Mesodermal cell (in vitro differentiated cells): Measurements from ENCODE around the gene APEX2.

Experiments
- H3K27ac ChIP-seq: 2 replicates; pipeline ENCODE4 v1.7.0; 2013; ENCODE audit warnings: mild to moderate bottlenecking, low read depth, low read length, moderate library complexity; ENCODE audit not compliant: severe bottlenecking
- H3K36me3 ChIP-seq: 2 replicates; pipeline ENCODE4 v1.7.1; 2013; ENCODE audit warnings: mild to moderate bottlenecking, low read length, moderate library complexity; ENCODE audit not compliant: control insufficient read depth, insufficient read depth
- H3K4me1 ChIP-seq: one replicate; pipeline ENCODE4 v1.7.1; 2013; ENCODE audit warnings: mild to moderate bottlenecking, low read length; ENCODE audit not compliant: insufficient read depth, control insufficient read depth, poor library complexity, severe bottlenecking
- H3K4me3 ChIP-seq: 2 replicates; pipeline ENCODE4 v1.7.0; 2013; ENCODE audit warnings: low read length, control low read depth, mild to moderate bottlenecking; ENCODE audit not compliant: insufficient read depth, poor library complexity, severe bottlenecking; ENCODE audit errors: extremely low read depth
- H3K9me3 ChIP-seq: 2 replicates; pipeline ENCODE4 v1.7.1; 2013; ENCODE audit warnings: mild to moderate bottlenecking, low read length, moderate library complexity; ENCODE audit not compliant: control insufficient read depth
- WGBS, 2 experiments: methylation state at CpG; one replicate each; pipeline ENCODE4 v1.1.5; 2013; ENCODE audit warnings: missing lambda C conversion rate in 2 of 2; ENCODE audit not compliant: insufficient coverage in 2 of 2; 5-methylcytosine and 5-hydroxymethylcytosine counted together

APEX2 gene

DNA sequence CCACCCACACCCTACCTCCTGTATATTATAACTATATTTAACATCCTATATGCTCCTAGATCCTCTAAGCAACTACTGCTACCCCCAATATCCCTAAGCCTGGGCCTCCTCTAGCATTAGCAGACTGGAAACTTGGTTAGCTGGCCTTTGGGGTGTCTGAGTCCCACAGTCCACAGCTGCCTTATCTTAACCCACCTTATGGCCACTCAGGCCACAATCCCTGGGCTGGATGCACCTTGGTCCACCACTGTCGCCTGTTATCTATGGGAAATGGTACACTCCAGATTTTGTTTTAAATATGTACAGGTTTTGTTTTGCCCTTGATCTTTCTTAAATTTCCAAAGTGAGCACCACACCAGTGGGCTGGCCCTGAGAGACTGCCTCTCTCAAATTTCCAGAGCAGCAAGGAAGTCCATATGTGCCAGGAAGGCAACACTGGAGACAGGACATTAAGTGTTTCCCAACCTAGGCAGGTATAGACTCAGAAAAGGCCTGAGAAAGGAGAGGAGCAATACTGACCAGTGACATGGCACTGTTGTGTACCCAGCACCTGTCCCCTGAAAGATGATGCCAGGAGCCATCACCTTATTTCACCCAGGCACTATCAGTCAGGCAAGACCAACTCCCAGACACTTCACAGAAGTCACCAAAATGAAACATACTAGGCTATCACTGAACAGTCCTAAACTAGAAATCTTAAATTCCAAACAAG, 7.1 kb upstream of the APEX2 start:
- no peak overlapping the region for H3K27ac ChIP-seq
- no peaks in the 10 kb centered on the region for H3K36me3 ChIP-seq
- no peak overlapping the region for H3K4me3 ChIP-seq
- no peaks in the 10 kb centered on the region for H3K9me3 ChIP-seq
- no peaks in the 10 kb centered on the region for H3K4me1 ChIP-seq
- no CpG with 5 or more reads among the region's 1 CpG for WGBS, 2 experiments

DNA sequence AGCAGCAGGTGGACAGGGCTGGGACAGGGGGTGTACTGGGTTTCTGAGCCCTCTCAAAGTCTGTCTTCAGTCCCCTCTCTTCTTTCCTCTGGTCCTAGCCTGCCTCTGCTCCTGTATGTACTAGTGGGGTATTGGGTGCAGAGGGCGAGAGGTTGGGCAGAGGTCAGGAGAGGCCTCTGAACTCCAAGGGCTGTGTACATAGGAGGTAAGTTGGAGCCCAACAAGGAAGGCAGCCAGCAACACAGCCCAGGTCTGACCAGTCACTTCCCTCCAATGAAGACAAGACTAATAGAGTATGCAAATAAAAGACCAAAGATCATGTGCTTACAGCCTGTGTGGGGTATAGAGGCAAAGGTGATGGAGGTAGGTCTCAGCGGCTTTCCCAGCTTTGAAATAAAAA, 6.1 kb upstream of the APEX2 start, which contains the start of gene PFKFB1:
PFKFB1 (minus strand) TSS at position 90 of the 400 bp plus-strand sequence. CDS start 181 bp downstream, outside the sequence.
- H3K9me3 ChIP-seq: no peaks in the 10 kb centered on the region
- no peak within 1 kb of the TSS for H3K27ac ChIP-seq
- no peaks in the 10 kb centered on the region for H3K4me1 ChIP-seq
- no CpG with 5 or more reads among the region's 2 CpGs for WGBS, 2 experiments
- no peaks in the 10 kb centered on the region for H3K36me3 ChIP-seq
- no peak within 1 kb of the TSS for H3K4me3 ChIP-seq

DNA sequence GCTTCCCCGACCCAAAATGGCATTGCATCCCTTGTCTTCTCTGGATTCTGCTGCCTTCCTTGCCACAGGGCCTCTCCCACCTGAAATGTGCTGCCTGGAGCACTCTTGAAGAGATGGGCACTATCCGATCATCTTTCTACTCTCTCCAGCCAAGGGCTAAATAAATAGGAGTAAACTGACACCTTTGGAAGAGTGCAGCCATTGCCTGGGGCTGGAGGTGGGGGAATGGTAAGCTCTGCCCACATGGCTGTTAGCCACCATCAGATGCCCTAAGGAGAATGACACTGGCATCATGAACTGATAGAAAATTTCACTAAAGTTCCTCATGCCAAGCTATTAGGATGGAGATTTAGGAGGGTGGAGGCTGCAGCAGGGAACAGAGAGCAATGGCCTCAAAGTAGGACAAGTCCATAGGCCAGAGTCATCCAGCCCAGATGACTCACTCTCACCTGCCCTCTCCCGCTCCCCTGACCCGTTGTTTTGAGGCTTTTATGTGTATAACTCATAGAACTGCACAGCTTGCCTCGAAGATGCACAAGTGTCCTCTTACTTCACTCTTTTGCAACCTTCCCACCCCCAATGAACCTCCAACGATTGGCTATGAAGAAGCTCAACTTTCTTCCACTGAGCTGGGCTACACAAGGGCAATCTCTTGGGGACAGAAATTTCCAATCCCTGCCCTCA, 5.4 kb upstream of the APEX2 start:
- no peak overlapping the region for H3K27ac ChIP-seq
- H3K9me3 ChIP-seq: no peaks in the 10 kb centered on the region
- no peak overlapping the region for H3K4me3 ChIP-seq
- 80% methylated on average over 1 to 2 of the region's 6 CpGs for WGBS, 2 experiments
- no peaks in the 10 kb centered on the region for H3K4me1 ChIP-seq
- no peaks in the 10 kb centered on the region for H3K36me3 ChIP-seq

DNA sequence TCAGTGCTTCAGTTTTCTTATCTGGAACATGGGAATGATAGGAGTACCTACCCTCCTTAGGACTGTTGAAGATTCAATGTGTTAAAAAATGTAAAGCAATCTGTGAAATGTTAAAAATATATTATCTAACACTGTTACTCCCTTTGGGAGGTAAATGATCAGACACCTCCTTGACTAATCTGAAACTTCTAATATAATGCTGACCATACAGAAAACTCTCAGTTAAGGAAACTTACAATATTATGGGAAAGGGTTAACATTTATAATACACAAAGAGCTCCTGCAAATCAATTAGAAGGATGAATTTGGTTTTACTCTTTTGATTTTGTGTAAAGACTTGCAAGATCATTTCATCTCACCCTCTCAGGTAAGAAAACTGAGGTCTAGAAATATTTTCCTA, 4.5 kb upstream of the APEX2 start:
- H3K9me3 ChIP-seq: no peaks in the 10 kb centered on the region
- H3K4me3 ChIP-seq: no peak overlapping the region
- H3K27ac ChIP-seq: no peak overlapping the region
- H3K36me3 ChIP-seq: no peaks in the 10 kb centered on the region
- H3K4me1 ChIP-seq: no peaks in the 10 kb centered on the region

DNA sequence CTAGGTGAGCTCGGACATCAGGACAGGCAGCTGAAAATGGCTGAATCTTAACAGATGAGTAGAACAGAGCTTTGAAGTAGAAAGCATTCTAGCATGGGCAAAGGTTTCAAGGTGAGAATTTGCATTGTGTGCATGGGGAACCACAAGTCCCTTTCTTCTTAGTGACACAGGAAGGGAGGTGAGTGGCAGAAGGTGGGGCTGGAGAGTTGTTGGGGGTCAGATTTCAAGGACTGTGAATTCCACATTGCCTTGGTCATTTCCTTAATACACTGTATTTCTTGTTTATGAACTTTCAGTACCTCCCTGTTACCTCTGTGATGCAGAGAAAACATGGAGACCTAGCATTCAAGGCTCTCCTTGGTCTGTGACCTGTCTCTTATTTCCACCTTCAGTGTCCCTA, 4.1 kb downstream of the APEX2 start:
- Histone ChIP-seq H3K9me3 (no peaks in the 10 kb centered on the region), H3K36me3 (peaks cover 41% of the 10 kb centered on the region), H3K4me3 (no peak overlapping the region), H3K4me1 (peaks cover 7% of the 10 kb centered on the region), H3K27ac (no peak overlapping the region)
- WGBS, 2 experiments: no CpG with 5 or more reads among the region's 1 CpG

DNA sequence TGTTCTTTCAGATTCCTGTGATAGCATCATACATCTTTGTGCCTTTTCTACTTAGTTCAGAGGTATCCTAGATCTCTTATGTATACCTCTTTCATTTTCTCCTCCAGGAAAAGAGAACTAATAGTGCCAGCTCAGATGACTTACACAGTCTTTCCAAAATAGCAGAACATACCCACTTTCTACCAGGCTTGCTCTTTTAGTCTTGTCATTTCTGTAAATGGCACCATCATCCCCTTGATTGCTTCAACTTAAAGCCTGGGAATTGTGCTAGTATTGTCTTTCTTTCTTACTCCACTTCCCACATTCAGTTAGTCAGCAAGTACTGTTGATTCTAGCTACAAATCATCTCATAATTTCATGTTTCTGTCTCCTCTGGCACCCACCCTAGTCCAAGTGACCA, 5.1 kb downstream of the APEX2 start:
- Histone ChIP-seq H3K4me1 (peaks cover 7% of the 10 kb centered on the region), H3K4me3 (no peak overlapping the region), H3K36me3 (peaks cover 41% of the 10 kb centered on the region), H3K27ac (no peak overlapping the region), H3K9me3 (no peaks in the 10 kb centered on the region)

DNA sequence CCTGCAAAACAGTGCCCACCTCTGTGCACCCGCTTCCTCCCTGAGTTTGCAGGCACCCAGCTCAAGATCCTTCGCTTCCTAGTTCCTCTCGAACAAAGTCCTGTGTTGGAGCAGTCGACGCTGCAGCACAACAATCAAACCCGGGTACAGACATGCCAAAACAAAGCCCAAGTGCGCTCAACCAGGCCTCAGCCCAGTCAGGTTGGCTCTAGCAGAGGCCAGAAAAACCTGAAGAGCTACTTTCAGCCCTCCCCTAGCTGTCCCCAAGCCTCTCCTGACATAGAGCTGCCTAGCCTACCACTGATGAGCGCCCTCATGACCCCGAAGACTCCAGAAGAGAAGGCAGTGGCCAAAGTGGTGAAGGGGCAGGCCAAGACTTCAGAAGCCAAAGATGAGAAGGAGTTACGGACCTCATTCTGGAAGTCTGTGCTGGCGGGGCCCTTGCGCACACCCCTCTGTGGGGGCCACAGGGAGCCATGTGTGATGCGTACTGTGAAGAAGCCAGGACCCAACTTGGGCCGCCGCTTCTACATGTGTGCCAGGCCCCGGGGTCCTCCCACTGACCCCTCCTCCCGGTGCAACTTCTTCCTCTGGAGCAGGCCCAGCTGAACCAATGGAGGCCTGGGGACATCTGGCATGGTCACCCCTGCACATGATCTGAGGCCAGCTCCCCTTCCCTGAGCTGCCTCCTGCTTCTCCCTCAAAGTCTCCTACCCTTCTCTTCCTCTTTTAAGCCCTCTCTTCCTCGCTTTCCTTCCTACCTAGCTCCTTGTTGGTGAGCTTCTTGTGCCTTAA, 6.9 kb downstream of the APEX2 start:
- whole genome bisulfite sequencing, 2 experiments: 97 to 98% methylated on average over 8 to 11 of the region's 18 CpGs
- Histone ChIP-seq H3K9me3 (no peaks in the 10 kb centered on the region), H3K36me3 (peaks cover 41% of the 10 kb centered on the region), H3K27ac (no peak overlapping the region), H3K4me1 (peaks cover 4% of the 10 kb centered on the region), H3K4me3 (no peak overlapping the region)

DNA sequence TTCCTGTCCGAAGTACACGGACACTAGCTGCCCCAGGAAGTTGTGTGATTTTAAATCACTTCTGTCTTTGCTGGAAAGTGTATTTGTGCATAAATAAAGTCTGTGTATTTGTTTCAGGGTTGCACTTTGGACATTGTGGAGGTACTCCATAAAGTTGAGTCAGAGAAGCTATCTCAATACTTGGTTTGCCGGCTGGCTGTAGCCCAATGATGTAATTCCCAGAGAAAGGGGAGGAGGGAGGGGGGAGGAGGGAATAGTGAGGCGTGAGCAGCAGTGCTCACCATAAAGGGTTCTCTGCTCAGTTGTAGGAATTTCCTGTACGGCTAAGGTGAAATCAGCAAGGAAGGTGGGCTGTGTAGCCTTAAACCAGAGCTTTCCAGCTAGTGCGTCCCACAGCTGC, 7.5 kb downstream of the APEX2 start:
- Histone ChIP-seq H3K27ac (no peak overlapping the region), H3K4me1 (peaks cover 4% of the 10 kb centered on the region), H3K36me3 (peaks cover 39% of the 10 kb centered on the region), H3K4me3 (no peak overlapping the region), H3K9me3 (no peaks in the 10 kb centered on the region)
- WGBS, 2 experiments: 92% methylated on average over 2 of the region's 6 CpGs; no CpG with 5 or more reads in 1 of the 2 experiments

DNA sequence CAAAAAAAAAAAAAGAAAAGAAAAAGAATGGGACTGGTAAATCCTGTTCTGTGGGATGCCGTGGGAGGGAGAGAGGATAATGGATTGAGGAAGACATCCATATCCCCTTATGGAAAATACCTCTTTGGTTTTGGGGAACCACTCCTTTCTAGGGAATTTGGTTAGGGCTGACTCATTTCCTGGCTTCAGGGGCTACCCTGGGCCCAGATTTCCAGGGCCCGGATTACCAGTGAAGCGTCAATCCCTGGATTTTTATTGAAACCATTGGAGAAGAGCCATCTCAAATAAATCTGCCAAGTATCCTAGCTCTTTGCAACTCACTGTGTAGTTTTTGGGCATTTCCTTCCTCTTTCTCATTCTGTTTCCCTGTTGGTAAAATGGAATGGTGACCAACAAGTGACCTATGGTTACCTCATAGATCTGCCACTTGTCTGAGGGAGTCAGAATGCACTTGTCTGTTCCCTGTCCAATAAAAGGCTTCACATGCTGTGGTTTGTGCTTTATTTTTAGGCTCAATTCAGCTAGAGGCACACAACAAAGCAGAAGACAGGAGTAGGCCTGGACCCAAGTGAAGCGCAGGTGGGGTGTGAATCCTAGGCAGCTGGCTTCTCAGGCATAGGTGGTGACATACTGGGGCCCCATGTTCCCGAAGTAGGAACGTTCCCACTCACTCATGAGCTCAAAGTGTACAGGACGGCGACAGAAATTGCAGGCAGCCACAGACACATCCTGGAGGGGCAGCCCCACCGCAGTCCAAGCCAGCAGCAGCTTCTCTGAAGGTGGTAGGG, 8.6 kb downstream of the APEX2 start:
- Histone ChIP-seq H3K4me3 (no peak overlapping the region), H3K27ac (no peak overlapping the region), H3K4me1 (peaks cover 4% of the 10 kb centered on the region), H3K9me3 (no peaks in the 10 kb centered on the region), H3K36me3 (peaks cover 30% of the 10 kb centered on the region)
- 90 to 100% methylated on average over 2 of the region's 9 CpGs for WGBS, 2 experiments

DNA sequence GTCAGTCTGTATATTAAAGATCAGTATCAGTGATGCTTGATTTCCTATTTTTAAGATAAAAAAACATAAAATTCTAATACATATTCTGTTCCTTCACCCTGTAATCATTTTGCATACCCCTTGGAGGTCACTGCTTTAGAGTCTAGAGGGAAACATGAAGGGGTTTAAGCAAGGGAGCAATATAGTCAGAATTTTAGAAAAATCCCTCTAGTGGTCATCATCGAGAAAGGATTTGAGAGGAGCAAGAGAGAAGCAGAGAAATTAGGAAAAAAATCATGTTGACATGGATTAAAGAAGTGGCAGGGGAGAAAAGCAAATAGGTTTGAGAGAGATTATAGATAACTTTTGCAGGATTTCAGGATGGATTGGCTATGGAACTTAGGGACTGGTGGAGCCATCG, 11.1 kb downstream of the APEX2 start:
- Histone ChIP-seq H3K36me3 (peaks cover 10% of the 10 kb centered on the region), H3K9me3 (no peaks in the 10 kb centered on the region), H3K4me3 (no peak overlapping the region), H3K27ac (no peak overlapping the region), H3K4me1 (peaks cover 4% of the 10 kb centered on the region)
- WGBS, 2 experiments: 0% methylated on average over 1 of the region's 2 CpGs; no CpG with 5 or more reads in 1 of the 2 experiments
